Thyroid gland (tissue), 4 donors: ENCODE data around the gene SPRING1.

Experiments used
- POLR2A ChIP-seq, 2 donors: fragments of 450-650 bp; IDR thresholded peaks; one replicate each; pipeline ENCODE4 v1.6.1; 2017; ENCODE audit warnings: antibody characterized with exemption in 2 of 2, mild to moderate bottlenecking in 2 of 2, moderate library complexity in 1 of 2
- TF ChIP-seq, protein P1 (sequence below), 6 experiments: fragments of 200-600 bp in 3 of 6; fragments of 450-650 bp in 3 of 6; sonication (generic) in 3 of 6; IDR thresholded peaks; one replicate each; pipeline ENCODE4 v1.5.1; 2016 to 2019; ENCODE audit warnings: antibody characterized with exemption in 6 of 6, mild to moderate bottlenecking in 2 of 6, inconsistent platforms in 1 of 6, moderate library complexity in 1 of 6

DNA sequence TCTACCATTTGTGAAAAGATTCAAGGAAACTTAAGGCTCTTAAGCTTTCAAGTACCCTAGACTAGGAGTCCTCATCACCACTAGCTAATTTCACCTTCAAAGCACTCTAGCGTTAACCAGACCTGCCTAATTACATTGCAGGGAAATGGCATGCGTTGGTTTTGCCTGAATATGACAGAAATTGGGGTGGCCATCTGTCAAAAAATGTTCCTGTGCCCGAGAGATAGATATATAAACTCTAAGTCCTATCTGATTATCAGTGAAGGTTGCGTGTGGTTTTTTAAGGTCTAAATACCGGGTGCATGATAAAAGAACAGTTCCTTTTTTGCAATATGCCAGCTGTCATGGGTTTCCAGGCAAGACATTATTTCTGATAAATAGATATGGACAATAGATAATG is 48.3 kb downstream of the SPRING1 start:
- TF ChIP-seq POLR2A (IDR thresholded peaks at IDR 0.05) = no peak
- TF ChIP-seq, protein P1, sequence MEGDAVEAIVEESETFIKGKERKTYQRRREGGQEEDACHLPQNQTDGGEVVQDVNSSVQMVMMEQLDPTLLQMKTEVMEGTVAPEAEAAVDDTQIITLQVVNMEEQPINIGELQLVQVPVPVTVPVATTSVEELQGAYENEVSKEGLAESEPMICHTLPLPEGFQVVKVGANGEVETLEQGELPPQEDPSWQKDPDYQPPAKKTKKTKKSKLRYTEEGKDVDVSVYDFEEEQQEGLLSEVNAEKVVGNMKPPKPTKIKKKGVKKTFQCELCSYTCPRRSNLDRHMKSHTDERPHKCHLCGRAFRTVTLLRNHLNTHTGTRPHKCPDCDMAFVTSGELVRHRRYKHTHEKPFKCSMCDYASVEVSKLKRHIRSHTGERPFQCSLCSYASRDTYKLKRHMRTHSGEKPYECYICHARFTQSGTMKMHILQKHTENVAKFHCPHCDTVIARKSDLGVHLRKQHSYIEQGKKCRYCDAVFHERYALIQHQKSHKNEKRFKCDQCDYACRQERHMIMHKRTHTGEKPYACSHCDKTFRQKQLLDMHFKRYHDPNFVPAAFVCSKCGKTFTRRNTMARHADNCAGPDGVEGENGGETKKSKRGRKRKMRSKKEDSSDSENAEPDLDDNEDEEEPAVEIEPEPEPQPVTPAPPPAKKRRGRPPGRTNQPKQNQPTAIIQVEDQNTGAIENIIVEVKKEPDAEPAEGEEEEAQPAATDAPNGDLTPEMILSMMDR (IDR thresholded peaks at IDR 0.05) = no peak
